ENCODE measurements around the gene SERPINE1.

- TF ChIP-seq CTCF (IDR thresholded peaks at IDR 0.05; ENCODE audit: borderline replicate concordance, extremely low read depth, low read length, poor library complexity, severe bottlenecking) (no peak), EZH2 (IDR thresholded peaks at IDR 0.05; ENCODE audit: borderline replicate concordance, low read depth, low read length, severe bottlenecking) (no peak)
These were observed 39.2 kb downstream of the SERPINE1 start for GRCh38 chr7:101165958-101166647.
